ENCODE results near the gene OXCT1. TPM values are rescaled to one million over a fixed set of nuclear protein-coding genes. Genes with fewer than 3 reads are reported as not detected.

The OXCT1 gene
- total and polyA plus RNA-seq, 2 of the 4 experiments (the other 2 are of a cell fraction) = 14.2 to 16.3 TPM

GRCh38 chr5:41736641-41737040 is 133.6 kb downstream of the OXCT1 start:
- CTCF ChIA-PET = interaction anchor here (0.6 kb wide), 1 partner anchor 14 kb away, joined by 3 read pairs; no protein-coding TSS in a partner anchor
- H2BK20ac ChIP-seq (ENCODE audit: low read depth, low read length) = no peak overlapping the region

More at GRCh38 chr5:41736641-41737040, 133.6 kb downstream of the OXCT1 start:
- POLR2A ChIA-PET (ENCODE audit: unreplicated experiment) = no interaction called here
- ATAC-seq (ENCODE audit: low read depth) (peak; percentile 79), DNase-seq (peak; percentile 62)
- H3K14ac ChIP-seq (replicated peaks; ENCODE audit: low read depth, low read length) = no peak overlapping the region
- peaks cover 3% of the 10 kb centered on the region; the same call in 1 of the 2 replicates for H3K36me3 ChIP-seq (ENCODE audit: control insufficient read depth, insufficient read depth, low read length)
- H2AK9ac ChIP-seq (replicated peaks; ENCODE audit: low read depth, low read length, poor library complexity) = no peak overlapping the region
- H4K8ac ChIP-seq (ENCODE audit: low read depth in 2 of 2, low read length in 2 of 2) = no peak overlapping the region
- H3K4me1 ChIP-seq (ENCODE audit: control insufficient read depth, insufficient read depth, low read length) = no peaks in the 10 kb centered on the region
- dilution Hi-C loops (cut with HindIII; ENCODE audit: low sequenced_read_pairs, unreplicated experiment) = no loop called here
- H2AK5ac ChIP-seq (ENCODE audit: low read depth, low read length) = no peak overlapping the region
- no peaks in the 10 kb centered on the region for H3K9me1 ChIP-seq (ENCODE audit: insufficient read depth, low read length)
- H2BK15ac ChIP-seq (ENCODE audit: low read depth, low read length) = no peak overlapping the region
- H3K4ac ChIP-seq (ENCODE audit: low read depth, low read length) = no peak overlapping the region
- H4K5ac ChIP-seq (ENCODE audit: low read depth, low read length) = no peak overlapping the region
- H4K91ac ChIP-seq (ENCODE audit: insufficient read depth, low read depth, low read length) = no peak overlapping the region
- H3K18ac ChIP-seq (ENCODE audit: low read depth, low read length) = no peak overlapping the region
- no peak overlapping the region for H3K27ac ChIP-seq (ENCODE audit: insufficient read depth, low read length)
- no peak overlapping the region for H3K9ac ChIP-seq (ENCODE audit: low read depth, low read length)
- no peaks in the 10 kb centered on the region for H3K79me1 ChIP-seq (ENCODE audit: low read depth in 1 of 2, low read length in 2 of 2)
- H3K4me2 ChIP-seq (ENCODE audit: low read depth, low read length) = no peak overlapping the region
- no peak overlapping the region for H3K4me3 ChIP-seq (ENCODE audit: insufficient read depth, low read depth, low read length)
- H3K27me3 ChIP-seq (ENCODE audit: control insufficient read depth, insufficient read depth, low read length) = no peaks in the 10 kb centered on the region
- no peak overlapping the region for H2AFZ ChIP-seq (replicated peaks; ENCODE audit: low read length, poor library complexity)
- TF ChIP-seq RFX5 (IDR thresholded peaks at IDR 0.05; ENCODE audit: low read depth, low read length) (no peak), CEBPB (IDR thresholded peaks at IDR 0.05; ENCODE audit: low read depth, low read length) (peak; percentile 77)
- intact Hi-C loops (cut with micrococcal nuclease) = no loop called here
- H2BK120ac ChIP-seq (ENCODE audit: low read depth, low read length) = no peak overlapping the region
- in situ Hi-C loops (cut with MboI; ENCODE audit: low sequenced_read_pairs) = no loop called here
- no TSS peak for BruUV-seq (replicated peaks)
- H4K20me1 ChIP-seq (ENCODE audit: insufficient read depth, low read length) = no peaks in the 10 kb centered on the region
- H3K56ac ChIP-seq (ENCODE audit: extremely low read depth, insufficient read depth, low read length) = no peak overlapping the region
- peak overlapping the region; percentile 13 for H2BK5ac ChIP-seq (ENCODE audit: low read depth, low read length, poor library complexity, severe bottlenecking)
- no peak overlapping the region for H3K23ac ChIP-seq (ENCODE audit: low read depth, low read length)
- no peaks in the 10 kb centered on the region for H3K9me3 ChIP-seq (ENCODE audit: control insufficient read depth, insufficient read depth, low read length)
